Sigmoid colon (tissue), 4 donors: Measurements from ENCODE around the gene ADAMTS8.

Experiments
- POLR2A ChIP-seq, 2 donors: fragments of 450-650 bp; IDR thresholded peaks; one replicate each; pipeline ENCODE4 v1.6.1; 2016; ENCODE audit warnings: antibody characterized with exemption in 2 of 2, mild to moderate bottlenecking in 2 of 2, moderate library complexity in 2 of 2
- POLR2AphosphoS5 ChIP-seq, 4 donors: sonication (generic); formaldehyde crosslinking; IDR thresholded peaks; one replicate each; pipeline ENCODE4 v1.6.1; 2017; ENCODE audit warnings: antibody characterized with exemption in 4 of 4
- TF ChIP-seq, protein P1 (sequence below), 4 experiments: fragments of 450-650 bp in 3 of 4; fragments of 200-600 bp in 1 of 4; IDR thresholded peaks; one replicate each; pipeline ENCODE4 v1.5.1; 2016 to 2019; ENCODE audit warnings: antibody characterized with exemption in 4 of 4, mild to moderate bottlenecking in 3 of 4, moderate library complexity in 2 of 4

GRCh38 chr11:130418210-130418609 lies 10.2 kb downstream of the ADAMTS8 start:
- TF ChIP-seq POLR2AphosphoS5 (IDR thresholded peaks at IDR 0.05) = no peak
- TF ChIP-seq, protein P1, sequence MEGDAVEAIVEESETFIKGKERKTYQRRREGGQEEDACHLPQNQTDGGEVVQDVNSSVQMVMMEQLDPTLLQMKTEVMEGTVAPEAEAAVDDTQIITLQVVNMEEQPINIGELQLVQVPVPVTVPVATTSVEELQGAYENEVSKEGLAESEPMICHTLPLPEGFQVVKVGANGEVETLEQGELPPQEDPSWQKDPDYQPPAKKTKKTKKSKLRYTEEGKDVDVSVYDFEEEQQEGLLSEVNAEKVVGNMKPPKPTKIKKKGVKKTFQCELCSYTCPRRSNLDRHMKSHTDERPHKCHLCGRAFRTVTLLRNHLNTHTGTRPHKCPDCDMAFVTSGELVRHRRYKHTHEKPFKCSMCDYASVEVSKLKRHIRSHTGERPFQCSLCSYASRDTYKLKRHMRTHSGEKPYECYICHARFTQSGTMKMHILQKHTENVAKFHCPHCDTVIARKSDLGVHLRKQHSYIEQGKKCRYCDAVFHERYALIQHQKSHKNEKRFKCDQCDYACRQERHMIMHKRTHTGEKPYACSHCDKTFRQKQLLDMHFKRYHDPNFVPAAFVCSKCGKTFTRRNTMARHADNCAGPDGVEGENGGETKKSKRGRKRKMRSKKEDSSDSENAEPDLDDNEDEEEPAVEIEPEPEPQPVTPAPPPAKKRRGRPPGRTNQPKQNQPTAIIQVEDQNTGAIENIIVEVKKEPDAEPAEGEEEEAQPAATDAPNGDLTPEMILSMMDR (IDR thresholded peaks at IDR 0.05) = no peak
- TF ChIP-seq POLR2A (IDR thresholded peaks at IDR 0.05) = no peak
